Activated CD8-positive, alpha-beta memory T cell treated with anti-CD3 and anti-CD28 coated beads for 36 hours (primary cell): ENCODE data around the gene NDUFA8. TPM values are rescaled to one million over a fixed set of nuclear protein-coding genes. Genes with fewer than 3 reads are reported as not detected.

Experiments
- total RNA-seq, 2 experiments: library from RNA; stranded (reverse); gene quantifications; one replicate each; pipeline ENCODE4 v1.2.3, GENCODE V29; 2021

Gene NDUFA8
- total RNA-seq, 2 experiments from 2014 or later: 50.7 to 56.2 TPM

Other genes starting within 250 kb of the NDUFA8 start
- gene TTLL11, start 66.5 kb downstream of the NDUFA8 start, total RNA-seq: 1 to 10 TPM; 2.0 to 2.6 TPM
- gene MORN5, start 129 bp upstream of the NDUFA8 start, total RNA-seq: not detected
- gene LHX6, start 69.2 kb upstream of the NDUFA8 start, total RNA-seq: not detected
- 10 to 100 TPM; 34.1 to 35.4 TPM for gene RBM18, start 105.1 kb upstream of the NDUFA8 start, total RNA-seq
- gene MRRF, start 105.1 kb upstream of the NDUFA8 start, total RNA-seq: 10 to 100 TPM; 71.7 to 73.0 TPM
- under 1 TPM in 1 of 2 experiments, not detected in 1; 0.08 TPM for gene PTGS1, start 211.2 kb upstream of the NDUFA8 start, total RNA-seq